Endothelial cell of umbilical vein (primary cell): Measurements from ENCODE around the gene TAS1R3. TPM values are rescaled to one million over a fixed set of nuclear protein-coding genes. Genes with fewer than 3 reads are reported as not detected.
A peak's percentile ranks its signal among the peaks of the same experiment; 100 is the strongest.

Experiments
- BruUV-seq: library from RNA; stranded (reverse); fragments of 400-500 nt; replicated peaks from 2 replicates; lab custom pipeline; 2021; lab: Mats Ljungman, UMichigan
- CTCF ChIA-PET: fragments of 300-600, 350-600 bp; sonication (Branson Sonifier 250); formaldehyde crosslinking; loops from one replicate; lab custom pipeline; 2021; ENCODE audit warnings: antibody characterized with exemption, inconsistent platforms; lab: Charles Lee
- POLR2A ChIA-PET: fragments of 300-600, 350-600 bp; sonication (Branson Sonifier 250); formaldehyde crosslinking; loops from one replicate; lab custom pipeline; 2021; ENCODE audit warnings: antibody characterized with exemption, inconsistent platforms; lab: Charles Lee
- DNase-seq: peaks from one replicate; pipeline ENCODE4 v3.0.0-alpha.2; 2011; ENCODE audit warnings: low read depth, low spot score
- FAIRE-seq: peaks from 2 replicates; lab custom pipeline; 2011; peaks lifted over from hg19 to GRCh38; lab: Jason Lieb, UNC
- H2AFZ ChIP-seq: 2 replicates; pipeline ENCODE4 v1.6.0; 2012; ENCODE audit warnings: low read depth, low read length, control low read depth, inconsistent platforms
- H3K27ac ChIP-seq: 2 replicates; pipeline ENCODE4 v1.5.1; 2011; ENCODE audit warnings: low read depth, mild to moderate bottlenecking, control low read depth, low read length, moderate library complexity; ENCODE audit not compliant: insufficient read depth
- H3K27me3 ChIP-seq, 2 experiments: 2 replicates each; pipeline versions ENCODE4 v1.6.0 to v1.6.1; 2011; ENCODE audit warnings: low read length in 2 of 2, mixed read lengths in 1 of 2; ENCODE audit not compliant: control insufficient read depth in 2 of 2, insufficient read depth in 2 of 2
- H3K36me3 ChIP-seq, 2 experiments: 2 replicates in 1 of 2; 3 replicates in 1 of 2; pipeline ENCODE4 v1.5.1; 2011; ENCODE audit warnings: low read length in 2 of 2, mild to moderate bottlenecking in 1 of 2, moderate library complexity in 1 of 2; ENCODE audit not compliant: control insufficient read depth in 2 of 2, insufficient read depth in 2 of 2; ENCODE audit errors: extremely low read depth in 1 of 2
- H3K4me1 ChIP-seq: 3 replicates; pipeline ENCODE4 v1.5.1; 2011; ENCODE audit warnings: mild to moderate bottlenecking, low read length; ENCODE audit not compliant: control insufficient read depth, insufficient read depth; ENCODE audit errors: extremely low read depth
- H3K4me2 ChIP-seq: 2 replicates; pipeline ENCODE4 v1.6.1; 2011; ENCODE audit warnings: low read length, control low read depth, mixed read lengths; ENCODE audit not compliant: insufficient read depth
- H3K4me3 ChIP-seq, 3 experiments: fragments of 200-600 bp in 1 of 3; sonication (generic), shearing (Covaris generic) in 1 of 3; replicated peaks in 1 of 3; 2 replicates each; pipeline ENCODE4 v1.5.1; 2011 to 2016; ENCODE audit warnings: control low read depth in 3 of 3, low read length in 3 of 3, mild to moderate bottlenecking in 2 of 3, inconsistent platforms in 1 of 3, low read depth in 1 of 3, moderate library complexity in 1 of 3; ENCODE audit not compliant: insufficient read depth in 1 of 3
- H3K79me2 ChIP-seq: 2 replicates; pipeline ENCODE4 v1.6.0; 2012; ENCODE audit warnings: low read length, inconsistent platforms; ENCODE audit not compliant: control insufficient read depth, insufficient read depth
- H3K9ac ChIP-seq: replicated peaks from 2 replicates; pipeline ENCODE3; 2011; ENCODE audit warnings: low read length, control low read depth; ENCODE audit not compliant: insufficient read depth; ENCODE audit errors: extremely low read depth
- H3K9me1 ChIP-seq: replicated peaks from 3 replicates; pipeline ENCODE4 v1.6.0; 2011; ENCODE audit warnings: mild to moderate bottlenecking, low read length; ENCODE audit not compliant: control insufficient read depth, insufficient read depth; ENCODE audit errors: extremely low read depth
- H3K9me3 ChIP-seq: replicated peaks from 2 replicates; pipeline ENCODE4 v1.5.1; 2012; ENCODE audit warnings: low read length, inconsistent platforms; ENCODE audit not compliant: control insufficient read depth, insufficient read depth
- H4K20me1 ChIP-seq: replicated peaks from 2 replicates; pipeline ENCODE3; 2011; ENCODE audit warnings: mild to moderate bottlenecking, low read length; ENCODE audit not compliant: control insufficient read depth, insufficient read depth; ENCODE audit errors: extremely low read depth
- EZH2 ChIP-seq: IDR thresholded peaks from 2 replicates; pipeline ENCODE4 v1.6.1; 2012; ENCODE audit warnings: borderline replicate concordance, low read depth, mild to moderate bottlenecking, moderate library complexity, low read length, inconsistent platforms; ENCODE audit not compliant: severe bottlenecking
- FOS ChIP-seq: IDR thresholded peaks from 2 replicates; pipeline ENCODE4 v1.6.1; 2011; ENCODE audit warnings: mild to moderate bottlenecking, low read length, moderate library complexity, borderline replicate concordance; ENCODE audit not compliant: insufficient read depth
- GATA2 ChIP-seq: IDR thresholded peaks from 2 replicates; pipeline ENCODE4 v1.7.0; 2011; ENCODE audit warnings: low read depth, mild to moderate bottlenecking, moderate library complexity, mixed read lengths, low read length; ENCODE audit not compliant: insufficient read length, insufficient read depth
- JUN ChIP-seq: IDR thresholded peaks from 2 replicates; pipeline ENCODE4 v1.6.1; 2011; ENCODE audit warnings: borderline replicate concordance, low read depth; ENCODE audit not compliant: insufficient read length, insufficient read depth
- MAX ChIP-seq: IDR thresholded peaks from 2 replicates; pipeline ENCODE4 v1.6.1; 2011; ENCODE audit not compliant: insufficient read depth, insufficient read length
- MYC ChIP-seq: IDR thresholded peaks from one replicate; pipeline ENCODE4 v1.6.1; 2011; ENCODE audit warnings: mild to moderate bottlenecking, low read depth, low read length
- POLR2A ChIP-seq: IDR thresholded peaks from 2 replicates; pipeline ENCODE4 v1.6.1; 2012; ENCODE audit warnings: low read depth, mild to moderate bottlenecking, control low read depth, low read length
- POLR2AphosphoS5 ChIP-seq: IDR thresholded peaks from 2 replicates; pipeline ENCODE4 v1.6.1; 2012; ENCODE audit warnings: low read depth, mild to moderate bottlenecking, control low read depth, low read length, moderate library complexity; ENCODE audit not compliant: insufficient read depth
- dilution Hi-C: fragments of 300-500 bp; cut with MboI; formaldehyde crosslinking; loops from one replicate; pipeline ENCODE4 v1.15.0; 2019; ENCODE audit warnings: low sequenced_read_pairs; ENCODE audit not compliant: extremely low pct_ligation_motif_present
- intact Hi-C: fragments of 100-400 bp; cut with micrococcal nuclease; formaldehyde crosslinking; loops from one replicate; pipeline ENCODE4 v1.10.0; 2022
- polyA plus RNA-seq, 4 experiments: library from polyadenylated mRNA; depleted of rRNA in 3 of 4; stranded (reverse) in 3 of 4; unstranded in 1 of 4; fragments of >200 nt; gene quantifications; 2 replicates each; pipeline versions ENCODE4 v1.2.1 to v1.2.3, GENCODE V29; 2011 to 2012; ENCODE audit warnings: missing spikeins in 1 of 4
- total RNA-seq: library from RNA; stranded (reverse); gene quantifications from 2 replicates; pipeline ENCODE4 v1.2.3, GENCODE V29; 2021
- TF ChIP-seq, protein P1 (sequence below), 2 donors: IDR thresholded peaks; 1 replicate in 1 of 2; 2 replicates in 1 of 2; pipeline ENCODE4 v1.5.1; 2011; ENCODE audit warnings: low read length in 2 of 2, mild to moderate bottlenecking in 2 of 2, moderate library complexity in 2 of 2, control low read depth in 1 of 2, inconsistent platforms in 1 of 2, low read depth in 1 of 2; ENCODE audit not compliant: insufficient read depth in 1 of 2; ENCODE audit errors: extremely low read depth in 1 of 2

The TAS1R3 gene
- total and polyA plus RNA-seq, 2 donors (not counting 3 experiments of a cell fraction or from before 2014, with no cell fraction given): 0.26 to 0.38 TPM

- DNase-seq: peak; percentile 50
- CTCF ChIA-PET: interaction anchor here (0.6 to 5.5 kb wide), 38 partner anchors 10 to 325 kb away, joined by 3 to 286 read pairs (median 4); partner anchors contain the start of genes B3GALT6, C1orf159, ISG15 and PERM1
- Histone ChIP-seq H3K27me3 (no peaks in the 10 kb centered on the region), H2AFZ (no peak overlapping the region), H3K79me2 (no peaks in the 10 kb centered on the region), H3K36me3 (no peaks in the 10 kb centered on the region), H3K9me1 (no peaks in the 10 kb centered on the region), H4K20me1 (no peaks in the 10 kb centered on the region), H3K4me3 (no peak overlapping the region), H3K4me1 (no peaks in the 10 kb centered on the region), H3K9me3 (no peaks in the 10 kb centered on the region), H3K27ac (no peak overlapping the region), H3K4me2 (no peak overlapping the region), H3K9ac (no peak overlapping the region)
- BruUV-seq: no TSS peak
- POLR2A ChIA-PET: interaction anchor here (1.0 kb wide), 1 partner anchor 169 kb away, joined by 4 read pairs; no protein-coding TSS in a partner anchor
- dilution Hi-C loops: no loop called here
- FAIRE-seq: peak; percentile 33
- intact Hi-C loops: no loop called here
- TF ChIP-seq FOS: no peak
- TF ChIP-seq, protein P1, sequence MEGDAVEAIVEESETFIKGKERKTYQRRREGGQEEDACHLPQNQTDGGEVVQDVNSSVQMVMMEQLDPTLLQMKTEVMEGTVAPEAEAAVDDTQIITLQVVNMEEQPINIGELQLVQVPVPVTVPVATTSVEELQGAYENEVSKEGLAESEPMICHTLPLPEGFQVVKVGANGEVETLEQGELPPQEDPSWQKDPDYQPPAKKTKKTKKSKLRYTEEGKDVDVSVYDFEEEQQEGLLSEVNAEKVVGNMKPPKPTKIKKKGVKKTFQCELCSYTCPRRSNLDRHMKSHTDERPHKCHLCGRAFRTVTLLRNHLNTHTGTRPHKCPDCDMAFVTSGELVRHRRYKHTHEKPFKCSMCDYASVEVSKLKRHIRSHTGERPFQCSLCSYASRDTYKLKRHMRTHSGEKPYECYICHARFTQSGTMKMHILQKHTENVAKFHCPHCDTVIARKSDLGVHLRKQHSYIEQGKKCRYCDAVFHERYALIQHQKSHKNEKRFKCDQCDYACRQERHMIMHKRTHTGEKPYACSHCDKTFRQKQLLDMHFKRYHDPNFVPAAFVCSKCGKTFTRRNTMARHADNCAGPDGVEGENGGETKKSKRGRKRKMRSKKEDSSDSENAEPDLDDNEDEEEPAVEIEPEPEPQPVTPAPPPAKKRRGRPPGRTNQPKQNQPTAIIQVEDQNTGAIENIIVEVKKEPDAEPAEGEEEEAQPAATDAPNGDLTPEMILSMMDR (IDR thresholded peaks at IDR 0.05; ENCODE audit: extremely low read depth in 1 of 2, insufficient read depth in 1 of 2, low read depth in 1 of 2, low read length in 2 of 2): peak; percentile 73 to 83
Measured at GRCh38 chr1:1291548-1292441, 39.3 kb upstream of the TAS1R3 start.

DNA sequence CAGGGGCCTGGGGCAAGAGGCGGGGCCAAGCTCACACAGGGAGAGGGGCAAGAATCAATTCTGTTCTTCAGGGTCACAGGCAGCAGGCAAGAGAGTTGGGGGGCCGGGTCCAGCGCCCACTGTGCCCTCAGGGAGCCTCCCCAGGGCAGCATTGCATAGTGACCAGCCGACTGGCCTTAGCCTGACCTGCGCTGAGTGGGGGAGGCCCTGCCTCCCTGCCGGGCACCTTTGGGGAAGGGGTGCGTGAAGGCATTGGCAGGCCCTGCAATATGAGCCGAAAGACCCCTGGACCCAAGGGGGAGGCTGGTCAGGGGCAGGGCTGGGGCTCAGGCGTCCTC, 38.7 kb upstream of the TAS1R3 start:
- Histone ChIP-seq H3K27ac (no peak overlapping the region), H3K36me3 (no peaks in the 10 kb centered on the region), H3K9me3 (no peaks in the 10 kb centered on the region), H3K27me3 (no peaks in the 10 kb centered on the region), H2AFZ (no peak overlapping the region), H3K4me2 (no peak overlapping the region), H3K4me1 (no peaks in the 10 kb centered on the region), H4K20me1 (no peaks in the 10 kb centered on the region), H3K9ac (no peak overlapping the region), H3K4me3 (no peak overlapping the region), H3K9me1 (no peaks in the 10 kb centered on the region), H3K79me2 (no peaks in the 10 kb centered on the region)
- dilution Hi-C loops: no loop called here
- BruUV-seq: TSS peak; percentile 38
- intact Hi-C loops: no loop called here
- DNase-seq (no peak), FAIRE-seq (no peak)
- CTCF ChIA-PET: interaction anchor here (0.6 to 5.5 kb wide), 31 partner anchors 11 to 326 kb away, joined by 3 to 286 read pairs (median 4); partner anchors contain the start of genes C1orf159, ISG15, PERM1 and RNF223
- POLR2A ChIA-PET: interaction anchor here (1.0 kb wide), 1 partner anchor 170 kb away, joined by 4 read pairs; no protein-coding TSS in a partner anchor
- TF ChIP-seq, protein P1 (IDR thresholded peaks at IDR 0.05; ENCODE audit: extremely low read depth in 1 of 2, insufficient read depth in 1 of 2, low read depth in 1 of 2, low read length in 2 of 2): no peak
- TF ChIP-seq MYC (no peak), EZH2 (no peak), POLR2A (no peak), FOS (no peak), MAX (no peak), GATA2 (no peak), POLR2AphosphoS5 (no peak), JUN (no peak)
